ENCODE measurements around the gene PTGDR2.

PTGDR2 gene

GRCh38 chr11:60858731-60859464, 3.1 kb upstream of the PTGDR2 start:
- DNase-seq (ENCODE audit: low read depth) = no peak

DNA sequence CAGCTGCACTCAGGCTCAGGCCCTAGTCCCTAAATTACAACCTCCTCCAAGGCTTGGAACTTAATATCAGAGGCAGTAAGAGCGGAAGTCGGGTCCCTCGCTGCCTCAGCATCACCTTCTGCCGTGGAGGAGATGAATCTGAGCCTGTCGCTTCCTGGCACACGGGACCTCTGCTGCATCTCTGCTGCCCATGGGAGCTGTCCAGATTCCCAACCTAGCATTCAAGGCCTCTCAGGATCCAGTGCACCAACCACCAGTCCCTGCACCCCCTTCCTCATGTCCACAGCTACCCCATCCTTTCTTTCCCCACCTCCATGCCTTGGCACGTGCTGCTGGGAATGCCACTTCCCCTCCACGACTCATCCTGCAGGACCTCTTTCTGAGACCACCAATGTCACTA, 2.5 kb upstream of the PTGDR2 start:
- no peak for DNase-seq (ENCODE audit: low read depth)

GRCh38 chr11:60857378-60858232, 1.9 kb upstream of the PTGDR2 start:
- no peak for DNase-seq (ENCODE audit: low read depth)

DNA sequence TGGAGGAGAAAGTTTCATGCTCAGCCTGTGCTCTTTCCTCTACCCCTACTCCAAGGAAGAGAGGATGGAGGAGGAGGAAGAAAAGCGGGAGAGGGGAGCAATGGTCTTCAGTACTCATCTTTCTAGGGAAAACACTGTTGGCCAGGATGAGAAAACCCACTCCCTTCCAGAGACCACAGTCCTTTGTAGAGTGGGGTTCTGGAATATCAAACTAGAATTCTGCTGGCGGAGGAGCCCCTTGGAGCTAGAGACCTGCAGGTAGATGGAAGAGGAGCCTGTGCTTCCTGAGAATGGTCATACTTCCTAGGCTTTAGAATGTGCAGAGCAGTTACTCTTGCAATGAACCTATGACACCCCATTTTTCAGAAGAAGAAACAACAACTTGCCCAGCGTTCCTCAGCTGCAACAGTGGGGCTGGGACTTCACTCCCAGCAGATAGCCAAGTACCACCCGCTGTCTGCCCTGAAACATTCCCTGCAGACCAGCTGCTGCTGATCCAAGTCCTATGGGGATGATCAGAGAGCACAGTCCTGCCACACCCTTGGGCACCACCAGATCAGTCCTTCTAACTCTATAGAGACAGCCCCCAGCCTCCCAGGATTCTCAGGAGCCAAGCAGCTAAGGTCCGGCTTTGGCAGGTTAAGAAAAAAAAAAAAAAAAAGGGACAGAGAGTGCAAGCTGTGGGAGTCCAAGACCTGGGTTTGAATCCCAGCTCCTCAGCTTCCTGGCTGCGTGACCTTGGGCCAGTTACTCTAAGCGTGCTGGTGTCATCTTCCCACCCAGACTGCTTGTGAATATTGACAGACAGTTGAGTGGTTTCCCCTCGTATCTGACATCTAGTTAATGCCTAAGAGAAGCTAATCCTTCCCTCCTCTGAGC, 664 bp downstream of the PTGDR2 start:
- DNase-seq (ENCODE audit: low read depth) = no peak

GRCh38 chr11:60854140-60854846, 1.5 kb downstream of the PTGDR2 start:
- DNase-seq (ENCODE audit: low read depth) = no peak

GRCh38 chr11:60852982-60853950, 2.5 kb downstream of the PTGDR2 start:
- DNase-seq (ENCODE audit: low read depth) = no peak

GRCh38 chr11:60852117-60852981, 3.4 kb downstream of the PTGDR2 start:
- DNase-seq (ENCODE audit: low read depth) = no peak

DNA sequence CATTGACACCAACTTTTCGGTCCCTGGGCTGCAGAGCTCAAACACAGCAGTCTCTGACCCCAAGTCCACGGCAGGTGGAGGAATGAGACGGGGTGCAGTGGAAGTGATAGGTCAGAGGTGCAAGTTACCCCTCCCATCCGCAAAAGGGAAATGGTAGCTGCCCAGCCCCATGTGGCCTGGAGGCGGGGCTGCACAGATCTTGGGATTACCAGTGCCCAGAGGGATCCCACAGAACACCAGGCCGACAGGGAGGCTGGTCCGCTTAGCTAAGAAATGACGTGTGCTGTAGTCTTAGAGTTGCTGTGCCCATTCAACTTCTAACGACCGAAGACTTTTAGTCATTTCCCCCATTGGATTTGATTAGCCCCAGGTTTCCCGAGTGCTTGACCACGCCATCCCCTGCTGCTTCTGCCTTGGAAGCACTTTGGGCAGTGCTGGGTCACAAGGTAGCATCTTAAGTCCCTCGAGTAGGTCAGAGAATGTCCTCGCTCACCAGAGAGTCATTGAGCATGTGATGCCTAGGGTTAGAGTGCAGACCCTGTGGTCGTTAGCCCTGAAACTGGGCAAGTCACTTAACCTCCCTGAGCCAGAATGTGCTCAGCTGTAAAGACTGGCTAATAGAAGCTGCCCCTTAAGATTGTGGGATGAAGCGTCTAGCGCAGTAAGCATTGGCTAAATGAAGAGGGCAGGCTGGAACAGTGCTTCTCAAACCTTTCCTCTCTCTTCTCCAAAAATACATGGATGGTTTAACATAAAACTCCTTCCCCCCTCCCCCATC, 4.2 kb downstream of the PTGDR2 start:
- DNase-seq (ENCODE audit: low read depth) = no peak

DNA sequence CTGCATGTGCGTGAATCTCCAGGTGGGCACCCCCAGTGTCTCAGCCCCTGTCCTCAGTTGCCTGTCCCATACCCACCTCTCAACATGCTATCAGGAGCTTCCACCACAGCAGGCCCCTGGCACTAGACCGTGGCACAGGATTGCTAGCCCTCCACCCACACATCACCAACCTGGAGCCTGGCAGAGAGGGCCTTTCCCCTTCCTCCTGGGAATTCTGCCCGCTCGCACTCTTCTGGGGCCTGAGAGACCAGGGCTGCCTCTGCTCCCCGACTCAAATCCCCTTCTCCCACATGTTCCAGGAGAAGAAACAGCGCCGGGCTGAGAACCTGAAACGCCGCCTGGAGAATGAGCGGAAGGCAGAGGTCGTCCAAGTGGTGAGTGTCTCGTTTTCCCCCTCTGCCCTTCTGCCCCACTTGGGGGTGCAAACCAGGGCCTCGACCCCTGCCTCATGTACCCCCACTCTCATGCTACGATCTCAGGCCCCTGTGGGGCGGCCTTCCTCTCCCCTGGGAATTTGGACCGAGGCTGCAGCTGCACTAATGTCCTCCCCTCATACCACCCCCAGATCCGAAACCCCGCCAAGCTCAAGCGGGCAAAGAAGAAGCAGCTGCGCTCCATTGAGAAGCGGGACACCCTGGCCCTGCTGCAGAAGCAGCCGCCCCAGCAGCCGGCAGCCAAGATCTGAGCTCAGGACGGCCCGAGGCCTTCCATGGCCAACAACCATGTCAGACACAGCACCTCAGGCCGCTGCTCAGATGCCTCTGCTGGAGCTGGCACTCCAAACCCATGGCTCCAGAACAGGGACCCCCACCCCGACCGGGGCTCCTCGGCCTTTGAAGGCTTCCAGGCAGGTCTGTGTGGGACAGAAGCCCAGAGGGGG, 5.9 kb downstream of the PTGDR2 start:
- DNase-seq (ENCODE audit: low read depth) = no peak

DNA sequence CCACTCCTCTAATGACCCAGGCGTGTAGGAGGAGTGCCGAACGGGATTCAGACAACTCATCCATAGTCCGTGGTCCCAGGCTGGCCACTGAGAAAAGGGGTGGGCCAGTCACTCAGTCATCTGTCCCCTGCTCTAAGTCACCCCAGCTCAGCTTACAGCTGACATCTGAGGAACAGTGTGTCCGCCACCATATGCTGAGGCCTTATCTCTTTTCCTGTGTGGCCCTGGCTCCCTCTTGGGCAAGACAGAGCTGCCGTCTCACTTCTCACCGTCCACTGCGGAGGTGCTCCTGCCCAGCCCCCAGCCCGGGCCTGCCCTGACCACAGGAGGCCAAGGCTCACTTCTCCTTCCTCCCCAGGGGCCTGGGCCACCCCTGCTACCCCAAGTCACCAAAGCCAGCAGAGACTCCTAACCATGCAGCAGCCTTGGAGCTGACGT, 7.0 kb downstream of the PTGDR2 start:
- no peak for DNase-seq (ENCODE audit: low read depth)

DNA sequence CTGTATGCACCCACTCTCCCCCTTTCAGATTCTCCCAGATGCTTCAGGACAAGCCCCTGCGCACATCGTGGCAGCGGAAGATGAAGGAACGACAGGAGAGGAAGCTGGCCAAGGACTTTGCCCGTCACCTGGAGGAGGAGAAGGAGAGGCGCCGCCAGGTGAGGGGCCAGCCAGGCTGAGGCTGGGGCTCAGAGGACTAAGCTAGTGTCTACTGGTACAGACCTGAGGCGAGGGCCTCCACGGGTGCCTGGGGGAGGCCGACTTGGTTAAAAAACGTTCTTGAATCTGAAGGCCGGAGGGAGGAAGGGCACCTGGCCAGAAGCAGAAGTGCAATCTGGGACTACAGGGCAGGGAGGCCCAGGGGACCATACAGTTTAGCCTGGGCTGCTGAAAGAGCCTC, 7.9 kb downstream of the PTGDR2 start:
- DNase-seq (ENCODE audit: low read depth) = no peak

DNA sequence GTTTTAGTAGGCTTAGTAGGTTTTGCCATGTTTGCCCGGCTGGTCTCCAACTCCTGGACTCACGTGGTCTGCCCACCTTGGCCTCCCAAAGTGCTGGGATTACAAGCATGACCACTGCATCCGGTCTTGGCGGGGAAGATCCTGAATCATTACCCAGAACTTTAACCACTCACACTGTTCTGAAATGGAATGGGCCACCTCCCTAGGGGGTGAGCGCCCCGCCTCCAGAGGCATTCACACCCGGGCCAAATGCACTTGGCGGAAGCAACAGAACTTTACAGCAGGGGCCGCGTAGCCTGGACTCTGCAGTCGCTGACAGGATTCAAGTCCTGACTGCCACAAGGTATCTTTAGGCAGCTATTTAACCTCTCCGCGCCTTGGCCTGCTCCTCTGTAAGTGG, 8.5 kb downstream of the PTGDR2 start:
- DNase-seq (ENCODE audit: low read depth) = no peak

DNA sequence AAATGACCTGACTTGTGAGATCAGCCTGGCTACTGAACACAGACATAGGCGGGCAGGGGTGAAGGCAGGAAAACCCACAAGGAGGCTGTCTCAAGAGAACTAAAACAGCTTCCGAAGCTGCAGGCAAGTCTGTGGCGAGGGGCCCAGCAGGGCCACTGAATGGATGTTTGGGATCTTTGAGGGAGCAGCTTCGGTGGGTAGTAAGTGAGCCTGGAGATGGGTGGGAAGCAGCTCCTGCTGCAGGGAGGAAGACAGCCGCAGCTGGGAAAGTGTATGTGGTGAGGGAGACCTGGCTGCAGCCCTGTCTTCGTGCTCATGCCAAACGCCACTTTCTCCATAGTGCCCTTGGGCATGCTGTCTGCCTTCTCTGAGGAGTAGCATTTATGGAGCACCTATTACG, 10.4 kb downstream of the PTGDR2 start:
- no peak for DNase-seq (ENCODE audit: low read depth)

DNA sequence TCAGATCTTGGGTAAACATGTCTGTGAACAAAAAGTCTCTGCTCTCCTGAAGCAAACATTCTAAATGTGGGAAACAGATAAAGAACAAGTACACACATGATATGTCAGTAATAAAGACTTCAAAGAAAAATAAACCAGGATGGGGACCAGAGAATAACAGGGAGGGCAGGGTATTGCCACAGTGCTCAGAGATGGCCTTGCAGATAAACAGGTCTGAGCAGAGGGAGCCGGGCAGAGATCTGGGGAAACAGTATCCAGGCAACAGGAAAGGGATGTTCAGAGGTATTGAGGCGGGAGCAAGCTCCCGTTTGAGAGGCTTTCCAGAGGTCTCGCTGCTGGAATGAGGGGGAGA, 10.9 kb downstream of the PTGDR2 start:
- no peak for DNase-seq (ENCODE audit: low read depth)

DNA sequence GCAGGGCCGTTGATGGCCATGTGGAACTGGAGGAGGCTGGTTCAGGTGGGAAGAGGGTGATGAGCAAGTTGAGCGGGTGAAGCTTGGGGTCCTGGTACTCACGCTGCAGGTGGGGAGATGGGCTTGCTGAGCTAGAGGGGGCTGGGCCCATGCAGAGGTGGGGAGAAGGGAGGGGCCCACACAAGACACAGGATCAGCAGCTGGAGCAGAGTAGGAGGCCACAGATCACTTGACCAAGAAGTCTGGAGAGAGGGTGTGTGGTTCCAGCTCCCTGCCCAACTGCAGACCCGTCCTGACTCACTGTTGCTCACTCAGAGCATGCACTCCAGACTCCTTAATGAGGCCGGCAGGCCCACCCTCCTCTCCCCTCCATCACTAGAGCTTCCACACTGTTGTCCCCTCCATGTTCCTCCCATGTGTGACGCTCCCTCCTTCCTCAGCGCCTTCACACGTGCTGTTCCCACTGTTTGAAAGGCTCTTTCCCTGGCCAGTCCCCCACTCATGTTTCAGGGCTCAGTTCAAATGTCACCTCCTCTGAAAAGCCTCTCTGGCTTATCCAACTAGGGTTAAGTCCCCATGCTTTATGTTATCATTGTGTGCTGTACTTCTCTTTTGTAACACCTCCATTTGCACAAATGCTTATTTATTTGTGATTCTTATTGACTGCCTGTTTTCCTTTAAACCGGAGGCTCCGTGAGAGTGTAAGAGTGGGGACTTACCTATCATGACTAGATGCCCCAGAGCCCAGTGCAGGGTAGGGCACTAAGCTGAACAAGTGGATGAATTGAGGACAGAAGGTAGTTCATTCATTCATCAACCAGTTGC, 11.5 kb downstream of the PTGDR2 start:
- DNase-seq (ENCODE audit: low read depth) = no peak

- no peak for DNase-seq (ENCODE audit: low read depth)
These were observed 12.8 kb downstream of the PTGDR2 start for GRCh38 chr11:60842668-60843600.

All from activated T-helper 9 cell treated with anti-CD3 and anti-CD28 coated beads, Interleukin-2, amount 50 U/mL, for 16 hours (primary cell).